ENCODE data around the gene NAB2.
A peak's percentile ranks its signal among the peaks of the same experiment; 100 is the strongest.
"Not testable (repeated sequence)": the region's sequence is repeated elsewhere in the genome, so short reads cannot be mapped to it uniquely, and the experiment has no call there.

Gene NAB2, protein sequence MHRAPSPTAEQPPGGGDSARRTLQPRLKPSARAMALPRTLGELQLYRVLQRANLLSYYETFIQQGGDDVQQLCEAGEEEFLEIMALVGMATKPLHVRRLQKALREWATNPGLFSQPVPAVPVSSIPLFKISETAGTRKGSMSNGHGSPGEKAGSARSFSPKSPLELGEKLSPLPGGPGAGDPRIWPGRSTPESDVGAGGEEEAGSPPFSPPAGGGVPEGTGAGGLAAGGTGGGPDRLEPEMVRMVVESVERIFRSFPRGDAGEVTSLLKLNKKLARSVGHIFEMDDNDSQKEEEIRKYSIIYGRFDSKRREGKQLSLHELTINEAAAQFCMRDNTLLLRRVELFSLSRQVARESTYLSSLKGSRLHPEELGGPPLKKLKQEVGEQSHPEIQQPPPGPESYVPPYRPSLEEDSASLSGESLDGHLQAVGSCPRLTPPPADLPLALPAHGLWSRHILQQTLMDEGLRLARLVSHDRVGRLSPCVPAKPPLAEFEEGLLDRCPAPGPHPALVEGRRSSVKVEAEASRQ

DNA sequence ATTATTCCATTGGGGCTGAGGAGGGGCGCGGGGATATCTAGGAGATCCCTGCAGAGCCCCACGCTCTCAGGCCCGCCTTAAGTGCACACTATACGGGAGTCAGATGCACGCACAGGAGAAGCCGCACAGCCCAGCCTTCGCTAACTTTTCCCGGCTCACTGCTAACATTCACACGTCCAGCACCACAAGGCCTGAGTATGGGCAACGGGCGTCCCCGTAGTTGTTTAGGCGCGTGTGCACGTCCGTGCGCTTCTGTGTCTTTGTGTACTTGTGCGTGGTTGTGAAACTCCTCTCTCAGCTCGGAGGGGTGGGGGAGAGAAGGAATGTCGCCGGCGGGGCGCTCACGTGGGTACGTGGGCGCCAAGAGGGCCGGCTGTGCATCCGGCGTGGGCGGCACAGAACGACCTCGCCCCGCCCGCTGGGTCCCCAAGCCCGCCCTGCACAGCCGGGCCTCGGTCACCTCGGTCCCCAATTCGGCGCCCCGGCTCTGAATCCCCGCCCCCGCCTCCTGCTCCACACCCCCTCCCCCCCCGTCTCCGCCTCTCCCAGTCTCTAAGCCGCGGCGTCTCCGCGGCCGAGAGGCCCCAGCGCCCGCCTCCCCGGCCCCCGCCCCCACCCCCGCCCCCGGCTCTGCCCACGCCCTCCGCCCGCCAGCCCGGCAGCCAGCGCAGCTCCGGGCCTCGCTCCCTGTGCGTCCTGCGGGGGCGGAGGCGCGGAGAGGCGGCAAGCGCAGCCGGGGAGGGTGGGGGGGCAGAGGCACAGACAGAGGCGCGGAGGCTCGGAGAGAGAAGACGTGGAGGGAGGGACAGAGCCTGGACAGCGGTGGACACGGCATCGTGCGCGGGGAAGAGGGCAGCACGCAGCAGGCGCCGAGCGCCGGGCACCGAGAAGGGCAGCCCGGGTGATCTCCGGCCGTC lies at the start of gene NAB2:
Gene NAB2 (plus strand): TSS at position 761 of the 917 bp plus-strand sequence. CDS start 158 bp downstream, outside the sequence.
- peak; percentile 94 for DNase-seq

DNA sequence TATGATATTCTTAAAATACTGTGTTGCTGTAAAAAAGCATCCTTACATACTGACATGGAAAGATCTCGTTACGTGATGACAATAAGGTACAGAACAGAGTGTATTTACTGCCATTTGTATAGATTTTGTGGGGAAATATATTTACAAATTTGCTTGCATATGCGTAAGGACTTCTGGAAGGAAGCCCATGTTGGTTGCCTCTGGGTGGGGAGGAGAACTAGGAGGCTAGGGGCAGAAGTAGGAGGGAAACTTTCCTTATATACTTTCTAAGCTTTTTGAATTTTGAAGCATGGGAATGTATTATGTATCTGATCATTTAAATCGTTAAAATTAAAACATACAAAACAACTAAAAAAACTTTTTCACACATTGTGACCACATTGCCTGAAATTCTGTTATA lies 48.7 kb upstream of the NAB2 start:
- no peak for DNase-seq

DNA sequence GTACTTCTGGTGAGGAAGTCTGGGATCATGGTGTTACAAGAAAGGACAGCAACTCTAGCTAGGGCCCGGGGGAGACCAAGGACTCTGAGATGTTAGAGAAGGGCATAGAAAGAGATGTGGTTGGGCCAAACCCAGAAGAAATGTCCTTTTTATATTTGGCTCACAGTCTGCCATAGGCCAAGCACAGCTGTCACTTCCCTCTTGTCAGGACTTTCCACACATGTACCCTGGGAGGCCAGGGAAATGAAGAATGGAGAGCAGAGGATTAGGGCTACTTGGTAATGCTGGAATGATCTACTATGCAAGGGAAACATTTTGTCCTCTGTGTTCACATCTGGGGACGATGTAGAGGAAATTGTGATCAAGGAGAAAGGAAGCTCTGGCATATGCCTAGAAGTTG lies 48.2 kb upstream of the NAB2 start:
- no peak for DNase-seq

DNA sequence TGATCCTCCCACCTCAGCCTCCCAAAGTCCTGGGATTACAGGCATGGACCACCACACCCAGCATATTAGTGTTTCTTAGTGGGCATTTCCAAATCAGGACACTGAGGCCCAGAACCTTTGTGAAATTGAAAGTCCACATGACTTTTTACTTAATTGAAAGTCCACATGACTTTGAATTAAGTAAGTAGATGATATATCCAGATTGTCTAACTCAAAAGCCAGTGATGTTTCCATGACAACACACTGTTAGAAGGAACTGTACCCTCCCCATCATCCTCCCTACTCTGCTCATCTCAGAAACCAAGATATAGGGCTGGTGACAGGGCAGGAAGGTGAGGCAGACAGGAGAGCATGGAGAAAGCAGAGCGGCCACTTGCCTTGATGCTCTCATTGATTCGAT lies 46.2 kb upstream of the NAB2 start:
- no peak for DNase-seq

DNA sequence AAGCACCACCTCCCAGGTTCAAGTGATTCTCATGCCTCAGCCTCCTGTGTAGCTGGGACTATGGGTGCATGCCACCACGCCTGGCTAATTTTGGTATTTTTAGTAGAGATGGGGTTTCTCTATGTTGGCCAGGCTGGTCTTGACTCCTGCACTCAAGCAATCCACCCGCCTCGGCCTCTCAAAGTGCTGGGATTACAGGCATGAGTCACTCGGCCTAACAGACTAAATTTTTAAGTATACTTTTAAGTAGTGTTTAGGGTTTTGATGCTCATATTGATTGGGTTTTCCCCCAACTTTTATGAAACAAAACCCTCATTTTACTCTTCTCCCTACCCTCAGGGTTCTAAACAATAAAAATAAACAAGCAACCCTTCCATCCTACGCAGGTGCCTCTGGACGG lies 44.4 kb upstream of the NAB2 start:
- no peak for DNase-seq

DNA sequence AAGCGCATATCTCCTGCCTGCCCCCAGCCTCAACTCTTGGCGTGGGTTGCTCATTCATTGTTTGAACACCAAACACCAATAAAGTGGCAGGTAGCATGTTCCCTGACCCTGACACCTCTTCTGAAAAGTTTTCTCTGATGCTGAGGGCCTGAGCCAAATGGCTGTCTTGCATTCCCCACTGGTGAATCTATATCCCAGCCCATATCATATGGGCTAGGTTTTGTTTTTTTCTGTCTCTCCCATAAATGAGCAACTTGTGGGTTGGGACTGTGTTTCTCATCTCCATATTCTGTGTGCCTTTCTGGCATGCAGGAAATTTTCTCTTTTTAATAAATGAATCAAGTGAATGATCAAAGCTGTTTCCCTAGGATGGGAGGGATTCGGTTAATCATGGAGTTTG lies 44.0 kb upstream of the NAB2 start:
- DNase-seq, result no peak

DNA sequence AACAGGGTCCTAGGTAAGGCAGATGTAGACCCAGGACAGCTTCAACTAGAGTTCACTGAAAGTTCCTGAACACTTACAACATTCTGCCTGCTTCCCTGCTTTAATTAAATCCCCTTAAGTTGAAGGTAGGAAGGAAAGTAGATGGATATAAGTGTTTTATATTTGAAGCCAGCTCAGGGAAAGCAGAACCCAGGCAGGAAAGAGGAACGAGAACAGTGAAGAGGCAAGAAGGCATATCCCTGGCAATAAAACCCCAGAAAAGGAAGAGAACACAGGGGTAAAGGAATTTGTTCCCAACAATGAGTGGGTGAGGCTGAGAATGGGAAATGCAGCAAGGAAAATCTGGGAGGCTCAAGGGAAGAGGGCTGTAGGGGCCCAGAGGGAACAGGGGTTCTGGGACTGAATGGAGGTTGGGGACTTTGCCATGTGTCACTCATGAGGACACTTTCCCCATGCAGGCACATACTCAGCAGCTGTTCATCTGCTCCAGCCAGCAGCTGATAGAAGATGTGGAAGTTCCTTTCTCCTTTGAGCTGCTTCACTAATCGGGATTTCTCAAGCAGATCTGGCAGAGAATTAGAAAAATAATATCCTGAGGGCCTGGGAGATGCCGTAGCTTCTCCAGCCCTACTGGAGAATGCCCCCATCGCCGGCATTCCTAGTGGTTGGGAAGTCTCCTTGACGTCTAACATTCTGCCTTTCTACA lies 42.7 kb upstream of the NAB2 start:
- peak; percentile 14 to 36 for DNase-seq

DNA sequence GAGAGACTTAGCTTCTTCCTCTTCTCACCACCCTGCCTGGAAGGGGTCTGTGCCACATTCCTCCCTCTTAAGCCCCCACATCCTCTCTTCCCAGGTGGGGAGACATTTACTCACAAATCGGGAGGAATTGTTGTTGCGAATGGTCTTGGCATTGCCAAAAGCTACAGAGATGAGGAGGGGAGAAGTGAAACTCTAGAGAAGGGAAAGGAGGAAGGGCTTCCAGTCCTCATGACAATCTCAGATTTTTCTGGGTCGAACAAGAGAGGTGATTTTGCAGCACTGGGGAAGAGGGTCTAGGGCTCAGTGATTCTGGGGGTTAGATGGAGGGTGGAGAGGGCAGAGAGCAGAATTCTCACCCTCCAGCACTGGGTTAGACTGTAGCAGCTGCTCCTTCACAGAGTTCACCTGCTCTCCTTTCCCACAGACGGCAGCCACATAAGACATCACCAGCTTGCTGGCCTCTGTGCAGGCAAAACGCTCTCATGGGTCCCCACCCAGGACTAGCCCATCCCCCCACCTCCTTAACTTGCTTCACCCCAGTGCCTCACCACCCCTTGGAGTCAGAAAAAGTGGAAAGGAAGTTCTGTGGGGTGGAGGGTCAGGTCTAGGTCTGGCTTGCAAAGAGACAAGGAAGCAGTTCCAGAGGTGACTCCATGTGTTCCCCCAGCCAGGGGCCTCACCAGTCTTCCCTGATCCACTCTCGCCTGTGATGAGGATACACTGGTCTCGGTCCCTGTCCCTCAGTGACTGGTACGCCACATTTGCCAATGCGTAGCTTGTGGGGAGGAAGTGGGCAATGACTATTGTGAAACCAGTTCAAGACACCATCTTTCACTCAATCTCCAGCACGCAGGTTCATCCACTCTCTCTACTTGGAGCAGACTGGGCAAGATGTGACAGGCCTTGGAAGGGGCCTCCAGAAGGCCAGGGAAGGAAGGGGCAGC lies 41.7 kb upstream of the NAB2 start:
- peak; percentile 74 to 85 for DNase-seq

DNA sequence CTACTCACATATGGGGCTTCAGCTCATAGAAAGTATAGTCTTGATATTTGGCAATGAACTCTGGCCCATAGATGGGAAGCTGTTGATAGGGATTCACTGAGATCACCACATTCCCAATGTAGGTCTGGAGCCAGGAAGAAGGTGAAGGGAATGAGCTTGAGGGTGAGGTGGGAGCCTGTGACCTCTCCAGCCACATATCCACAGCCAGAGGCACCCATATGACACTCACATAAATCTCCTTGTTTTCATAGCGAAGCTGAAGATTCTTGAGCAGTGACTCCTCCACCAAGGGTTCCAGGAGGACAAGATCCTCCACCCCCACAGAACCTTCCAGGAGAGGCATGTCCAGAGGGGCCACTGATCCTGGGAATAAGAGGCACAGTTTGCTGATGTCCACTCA lies 40.9 kb upstream of the NAB2 start:
- DNase-seq, result no peak

DNA sequence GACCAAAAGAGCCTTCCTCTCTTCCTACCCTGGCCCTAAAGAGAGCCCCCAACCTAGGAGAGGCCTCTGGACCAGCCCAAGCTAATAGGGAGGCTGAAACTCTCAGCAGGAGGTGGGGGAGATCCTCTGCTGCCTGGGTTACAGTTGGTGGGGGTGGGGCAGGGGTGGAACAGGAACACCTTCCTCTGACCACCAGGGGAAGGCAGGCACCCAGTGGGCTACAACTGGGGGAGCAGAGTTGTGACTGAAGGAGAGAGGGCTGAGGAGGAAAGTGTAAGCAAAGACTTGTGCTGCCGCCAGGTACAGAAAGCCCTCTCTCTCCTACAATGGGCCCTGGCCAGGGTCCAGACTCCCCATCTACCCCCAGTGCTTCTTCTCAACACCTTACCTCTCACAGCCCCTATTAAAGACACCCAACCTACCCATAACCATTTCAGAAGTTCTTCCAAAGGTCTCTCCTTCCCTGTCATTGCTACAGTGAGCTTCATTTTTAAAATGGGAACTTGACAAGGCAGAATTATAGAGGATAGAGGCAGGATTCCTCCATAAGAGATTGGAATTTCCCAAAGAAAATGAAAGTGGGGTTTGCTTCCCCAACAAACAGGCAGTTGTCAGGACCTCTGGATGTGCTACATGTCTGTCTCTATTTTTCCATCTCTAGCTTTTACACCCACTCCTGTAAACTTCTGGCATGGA lies 40.3 kb upstream of the NAB2 start:
- DNase-seq, result no peak

DNA sequence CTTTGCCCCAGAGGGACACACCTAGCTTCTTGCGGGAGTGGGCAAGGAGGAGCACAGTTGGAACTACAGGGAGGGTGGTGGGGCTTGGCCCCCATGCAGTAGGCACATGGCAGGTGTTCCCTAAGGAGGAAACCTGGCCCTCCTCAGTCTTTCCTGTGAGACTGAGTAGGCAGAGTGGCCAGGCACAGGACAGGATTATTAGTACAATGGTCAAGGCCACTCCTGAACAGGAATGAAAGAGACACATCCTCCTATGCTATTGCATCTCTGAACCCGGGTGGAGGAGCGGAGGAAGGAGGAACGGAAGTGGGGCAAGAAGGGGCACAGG lies 39.8 kb upstream of the NAB2 start:
- no peak for DNase-seq

DNA sequence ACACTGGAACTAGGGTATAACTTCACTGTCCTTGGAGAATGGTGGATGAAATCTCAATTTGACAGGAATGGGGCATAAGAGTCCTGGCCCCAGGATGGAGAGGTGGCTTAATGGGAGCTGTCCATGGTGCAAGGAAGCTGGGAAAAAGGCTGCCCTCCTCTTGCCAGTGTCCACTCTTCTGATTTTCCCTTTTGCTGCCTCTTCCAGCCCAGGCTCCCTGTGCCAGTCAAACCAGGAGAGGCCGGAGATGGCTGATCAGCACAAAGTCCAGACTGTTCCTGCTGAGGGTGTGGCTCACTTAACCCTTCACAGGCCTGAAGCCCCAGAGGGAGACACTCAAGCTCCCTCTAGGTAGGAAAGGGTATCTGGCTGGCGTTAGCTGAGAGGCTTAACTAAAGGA lies 39.0 kb upstream of the NAB2 start, which contains the start of gene MYO1A:
Gene MYO1A (minus strand): TSS at position 240 of the 400 bp plus-strand sequence. CDS start 1,806 bp downstream, outside the sequence.
- DNase-seq, result no peak

DNA sequence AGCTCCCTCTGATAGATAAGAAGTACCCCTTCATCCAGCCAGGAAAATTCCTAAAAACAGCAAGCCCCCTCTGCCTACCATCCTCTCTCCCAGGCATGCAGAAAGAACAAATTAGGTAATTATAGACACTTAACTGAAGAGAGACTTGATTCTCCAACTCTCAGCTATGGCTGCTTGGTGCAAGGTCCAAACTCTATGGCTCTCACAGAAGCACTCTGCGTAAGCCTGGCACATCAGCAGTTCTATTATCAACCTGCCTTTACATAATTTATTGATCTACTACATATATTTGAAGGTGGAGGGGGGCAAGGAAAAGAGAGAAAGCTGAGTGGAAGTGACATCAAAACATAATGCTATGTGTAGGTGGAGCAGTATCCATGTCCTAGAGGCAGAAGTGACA lies 37.9 kb upstream of the NAB2 start:
- DNase-seq, result no peak

DNA sequence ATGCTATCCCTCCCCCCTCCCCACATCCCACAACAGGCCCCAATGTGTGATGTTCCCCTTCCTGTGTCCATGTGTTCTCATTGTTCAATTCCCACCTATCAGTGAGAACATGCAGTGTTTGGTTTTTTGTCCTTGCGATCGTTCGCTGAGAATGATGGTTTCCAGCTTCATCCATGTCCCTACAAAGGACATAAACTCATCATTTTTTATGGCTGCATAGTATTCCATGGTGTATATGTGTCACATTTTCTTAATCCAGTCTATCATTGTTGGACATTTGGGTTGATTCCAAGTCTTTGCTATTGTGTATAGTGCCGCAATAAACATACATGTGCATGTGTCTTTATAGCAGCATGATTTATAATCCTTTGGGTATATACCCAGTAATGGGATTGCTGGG lies 35.8 kb upstream of the NAB2 start:
- not testable (repeated sequence) for DNase-seq

DNA sequence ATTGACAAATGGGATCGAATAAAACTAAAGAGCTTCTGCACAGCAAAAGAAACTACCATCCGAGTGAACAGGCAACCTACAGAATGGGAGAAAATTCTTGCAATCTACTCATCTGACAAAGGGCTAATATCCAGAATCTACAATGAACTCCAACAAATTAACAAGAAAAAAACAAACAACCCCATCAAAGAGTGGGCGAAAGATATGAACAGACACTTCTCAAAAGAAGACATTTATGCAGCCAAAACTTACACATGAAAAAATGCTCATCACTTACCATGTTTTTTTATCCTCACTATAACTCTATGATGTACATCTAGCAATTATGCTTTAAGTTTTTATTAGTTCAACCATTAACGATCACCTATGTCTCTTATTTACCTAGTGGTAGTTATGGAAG lies 35.0 kb upstream of the NAB2 start:
- DNase-seq, result not testable (repeated sequence)

DNA sequence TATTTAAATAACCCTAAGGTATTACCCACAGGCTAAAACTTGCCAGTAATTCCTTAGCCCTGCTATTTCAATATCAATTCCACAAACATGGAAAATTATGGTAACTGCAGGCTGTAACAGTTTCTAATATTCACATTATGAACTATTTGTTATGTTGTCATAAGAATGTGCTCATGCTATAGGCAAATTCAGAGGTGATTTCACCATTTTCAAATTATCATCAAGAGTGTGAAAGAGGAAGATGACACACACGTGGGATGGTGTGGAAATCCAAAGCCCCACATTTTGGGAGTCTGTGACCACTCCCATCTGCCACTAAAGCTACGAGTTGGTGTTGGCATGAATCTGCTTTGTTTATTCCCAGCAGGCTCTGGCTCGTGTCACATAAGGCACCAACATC lies 33.1 kb upstream of the NAB2 start:
- DNase-seq, result peak; percentile 44 to 51

DNA sequence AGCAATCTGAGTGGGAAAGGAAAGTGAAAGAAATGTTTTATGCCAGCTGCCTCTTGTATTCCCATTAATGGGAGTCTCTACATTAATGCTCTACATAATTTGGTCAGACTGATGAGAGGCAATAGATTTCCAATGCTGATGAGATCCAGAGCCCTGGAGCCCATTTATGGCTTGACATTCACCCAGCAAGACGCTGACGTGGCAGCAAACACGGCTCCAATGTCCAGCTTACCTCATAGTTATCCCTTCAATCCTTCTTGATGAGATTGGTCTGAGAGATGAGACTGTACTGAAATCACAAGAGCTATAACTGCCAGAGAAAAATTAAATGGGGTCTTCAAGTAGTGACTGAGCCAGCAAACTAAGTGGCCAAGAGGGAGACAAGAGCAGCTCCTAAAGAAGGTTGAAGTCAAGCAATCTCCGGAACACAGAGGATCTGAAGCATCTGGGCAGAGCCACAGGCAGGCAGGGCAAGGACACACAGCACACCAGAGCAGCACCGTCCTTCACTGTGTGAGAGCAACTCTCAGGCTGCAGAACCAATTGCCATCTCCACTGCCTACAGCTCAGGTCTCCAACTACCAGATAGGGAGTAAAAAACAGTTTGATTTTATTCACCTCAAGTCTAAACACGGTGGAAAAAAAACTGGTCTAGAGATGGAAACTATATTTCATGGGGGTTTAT lies 31.7 kb upstream of the NAB2 start:
- DNase-seq, result no peak

DNA sequence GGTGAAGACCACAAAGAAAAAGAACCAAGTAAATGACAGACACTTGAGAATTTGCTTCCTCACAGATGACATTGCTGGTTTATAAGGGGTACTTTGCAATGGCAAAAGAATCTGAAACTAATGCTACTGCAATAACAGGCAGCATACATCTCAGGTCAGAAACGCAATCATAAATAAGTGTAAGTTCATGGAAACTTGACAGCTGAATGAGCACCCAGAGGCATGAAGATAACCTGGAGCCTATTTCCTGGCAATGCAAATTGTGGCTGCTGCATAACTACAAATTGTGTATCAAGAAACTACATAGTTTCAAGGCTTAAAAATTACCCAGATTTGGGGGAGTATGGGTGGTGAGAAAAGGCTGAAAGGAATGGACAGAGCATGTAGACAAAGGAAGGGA lies 30.5 kb upstream of the NAB2 start:
- DNase-seq, result no peak

DNA sequence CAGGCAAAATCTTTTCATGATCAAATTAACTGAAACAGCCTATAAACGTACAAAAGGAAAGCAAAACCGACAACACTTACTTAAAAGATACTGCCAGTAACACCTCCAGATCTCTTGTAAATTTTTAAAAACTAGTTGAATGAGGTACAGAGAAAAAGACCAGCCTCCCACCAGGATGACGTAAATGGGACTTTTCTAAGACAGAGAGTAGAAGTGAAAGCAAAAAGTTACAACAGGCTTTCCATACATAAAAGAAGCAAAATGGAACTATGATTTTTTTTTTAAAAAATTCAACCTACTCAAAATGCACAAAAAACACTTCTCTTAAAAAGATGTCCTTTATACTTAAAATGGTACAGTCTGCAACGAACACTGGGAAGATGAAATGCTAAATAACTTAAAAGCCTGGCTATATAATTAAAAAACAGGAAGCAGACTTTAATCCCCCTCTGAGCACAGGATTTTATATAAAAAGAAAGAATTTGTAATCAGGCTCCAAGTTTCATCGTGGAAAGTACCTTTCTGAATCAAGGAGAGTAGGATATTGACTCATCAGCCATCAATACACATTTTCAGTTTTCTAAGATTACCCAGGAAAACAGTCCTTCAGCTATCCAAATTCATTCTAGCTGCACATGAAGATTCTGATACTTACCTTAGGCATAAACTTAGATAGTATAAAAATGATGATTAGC lies 24.8 kb upstream of the NAB2 start:
- no peak for DNase-seq

DNA sequence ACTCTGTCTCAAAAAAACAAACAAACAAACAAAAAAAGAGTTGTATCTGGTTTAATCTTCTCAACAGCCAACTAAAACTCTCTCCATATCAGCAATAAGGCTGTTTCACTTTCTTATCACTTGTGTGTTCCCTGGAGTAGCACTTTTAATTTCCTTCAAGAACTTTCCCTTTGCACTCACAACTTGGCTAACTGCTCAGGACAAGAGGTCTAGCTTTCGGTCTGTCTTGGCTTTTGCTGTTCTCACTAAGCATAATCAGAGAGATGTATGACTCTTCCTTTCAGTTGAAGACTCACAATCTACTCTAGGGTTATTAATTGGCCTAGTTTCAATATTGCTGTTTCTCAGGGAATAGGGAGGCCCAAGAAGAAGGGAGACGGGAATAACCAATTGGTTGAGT lies 22.7 kb upstream of the NAB2 start:
- no peak for DNase-seq

Measured in AML-193 (cell line).